HS-5 (cell line): ENCODE results near the gene TMSB15C.

ENCODE experiments used
- DNase-seq: peaks from one replicate; pipeline ENCODE4 v3.0.0-alpha.2; 2012; ENCODE audit warnings: low read depth

Gene TMSB15C

DNA sequence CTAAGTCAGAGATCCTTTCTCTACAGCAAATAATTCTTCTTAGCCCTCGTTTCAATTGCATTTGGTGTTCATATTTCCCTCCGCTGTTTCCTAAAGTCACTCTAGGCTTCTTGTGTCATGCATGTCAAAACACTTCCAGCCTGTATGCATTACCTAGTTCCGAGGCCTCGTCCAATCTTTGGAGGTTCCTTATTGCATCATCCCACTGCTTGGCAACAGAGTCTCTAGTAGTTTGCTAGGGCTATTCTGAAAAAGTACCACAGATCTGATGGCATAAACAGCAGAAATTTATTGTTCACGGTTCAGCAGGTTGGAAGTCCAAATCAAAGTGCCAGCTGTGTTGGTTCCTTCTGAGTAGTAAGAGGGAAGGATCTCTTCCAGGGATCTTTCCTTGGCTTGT, 30.4 kb downstream of the TMSB15C start:
- no peak for DNase-seq

- DNase-seq = no peak
These were observed 35.0 kb downstream of the TMSB15C start for GRCh38 chrX:104041003-104041402.

- no peak for DNase-seq
These were observed 36.1 kb downstream of the TMSB15C start, which contains the start of gene H2BW2 for GRCh38 chrX:104039689-104040505. Gene H2BW2, plus strand, starts transcription at chrX:104039956. Its CDS starts 39 bp downstream, at chrX:104039995.
